Neural progenitor cell (in vitro differentiated cells): ENCODE data around the gene TGFB2. TPM values are rescaled to one million over a fixed set of nuclear protein-coding genes. Genes with fewer than 3 reads are reported as not detected.

Experiments
- DNase-seq: peaks from one replicate; pipeline ENCODE4 v3.0.0-alpha.2; 2016; ENCODE audit warnings: low spot score
- H2AFZ ChIP-seq: fragments of 200-600 bp; sonication (generic); replicated peaks from 2 replicates; pipeline ENCODE4 v1.6.1; 2016; ENCODE audit warnings: antibody characterized with exemption
- H3F3A ChIP-seq: fragments of 200-600 bp; sonication (generic); 2 replicates; pipeline ENCODE4 v1.6.1; 2016; ENCODE audit warnings: antibody characterized with exemption, low read depth
- H3K27ac ChIP-seq: fragments of 200-600 bp; sonication (generic); 2 replicates; pipeline ENCODE4 v1.5.1; 2016; ENCODE audit warnings: mild to moderate bottlenecking
- H3K27me3 ChIP-seq: fragments of 200-600 bp; sonication (generic); 2 replicates; pipeline ENCODE4 v1.6.1; 2016; ENCODE audit warnings: mild to moderate bottlenecking, moderate library complexity
- H3K36me3 ChIP-seq: fragments of 200-600 bp; sonication (generic); 2 replicates; pipeline ENCODE4 v1.5.1; 2016
- H3K4me1 ChIP-seq: fragments of 200-600 bp; sonication (generic); 2 replicates; pipeline ENCODE4 v1.6.1; 2016; ENCODE audit warnings: mixed run types
- H3K4me2 ChIP-seq: fragments of 200-600 bp; sonication (generic); 2 replicates; pipeline ENCODE4 v1.6.1; 2016
- H3K4me3 ChIP-seq: fragments of 200-600 bp; sonication (generic); 2 replicates; pipeline ENCODE4 v1.5.1; 2016
- H3K79me2 ChIP-seq: fragments of 200-600 bp; sonication (generic); 2 replicates; pipeline ENCODE4 v1.6.1; 2016; ENCODE audit warnings: low read depth
- H3K9ac ChIP-seq: fragments of 200-600 bp; sonication (generic); 2 replicates; pipeline ENCODE4 v1.6.1; 2016
- H3K9me3 ChIP-seq: fragments of 200-600 bp; sonication (generic); 2 replicates; pipeline ENCODE4 v1.5.1; 2016; ENCODE audit warnings: low read depth
- H4K20me1 ChIP-seq: fragments of 200-600 bp; sonication (generic); 2 replicates; pipeline ENCODE4 v1.6.1; 2016; ENCODE audit warnings: low read depth
- H3K27ac Mint-ChIP-seq: 3 replicates; pipeline ENCODE4 v1.8.0; 2021; ENCODE audit warnings: mixed read lengths
- H3K27me3 Mint-ChIP-seq: 2 replicates; pipeline ENCODE4 v1.8.0; 2022; ENCODE audit warnings: low read depth, mild to moderate bottlenecking, inconsistent platforms, moderate library complexity, mixed read lengths; ENCODE audit not compliant: insufficient read depth
- H3K36me3 Mint-ChIP-seq: 3 replicates; pipeline ENCODE4 v1.8.0; 2021; ENCODE audit warnings: mixed read lengths
- H3K4me1 Mint-ChIP-seq: 3 replicates; pipeline ENCODE4 v1.8.0; 2021; ENCODE audit warnings: mixed read lengths
- H3K4me3 Mint-ChIP-seq: 3 replicates; pipeline ENCODE4 v1.8.0; 2021; ENCODE audit warnings: mild to moderate bottlenecking, moderate library complexity, mixed read lengths
- H3K9me3 Mint-ChIP-seq: 3 replicates; pipeline ENCODE4 v1.8.0; 2020; ENCODE audit warnings: mixed read lengths
- CTCF ChIP-seq: fragments of 200-600 bp; sonication (generic); IDR thresholded peaks from 2 replicates; pipeline ENCODE4 v1.5.1; 2017; ENCODE audit warnings: antibody characterized with exemption, mild to moderate bottlenecking
- EZH2 ChIP-seq: fragments of 200-600 bp; sonication (generic); IDR thresholded peaks from 2 replicates; pipeline ENCODE4 v1.6.1; 2017; ENCODE audit warnings: antibody characterized with exemption, mild to moderate bottlenecking, moderate library complexity
- EZH2phosphoT487 ChIP-seq: fragments of 200-600 bp; sonication (generic); IDR thresholded peaks from 2 replicates; pipeline ENCODE4 v1.6.1; 2017; ENCODE audit warnings: antibody characterized with exemption
- total RNA-seq: library from RNA; depleted of rRNA; stranded (reverse); fragments of >200 nt; gene quantifications from 2 replicates; pipeline ENCODE4 v1.2.3, GENCODE V29; 2015; ENCODE audit warnings: low replicate concordance

TGFB2 gene
- total RNA-seq, 1 donor from 2014 or later: 1.9 TPM

GRCh38 chr1:218301217-218301616 lies 43.9 kb upstream of the TGFB2 start:
- Histone ChIP-seq H3K27ac (peak overlapping the region; percentile 84), H3K4me3 (no peak overlapping the region), H2AFZ (no peak overlapping the region), H3K9ac (no peak overlapping the region), H3K36me3 (no peaks in the 10 kb centered on the region), H3K4me2 (peak overlapping the region; percentile 53), H3K9me3 (no peaks in the 10 kb centered on the region), H3K27me3 (no peaks in the 10 kb centered on the region), H3K79me2 (peaks cover 68% of the 10 kb centered on the region), H3K4me1 (peaks cover 56% of the 10 kb centered on the region), H4K20me1 (no peaks in the 10 kb centered on the region), H3F3A (peaks cover 37% of the 10 kb centered on the region)
- H3K27me3 Mint-ChIP-seq: no peaks in the 10 kb centered on the region
- DNase-seq: no peak
- H3K4me1 Mint-ChIP-seq: no peaks in the 10 kb centered on the region
- H3K36me3 Mint-ChIP-seq: no peaks in the 10 kb centered on the region
- no peaks in the 10 kb centered on the region for H3K9me3 Mint-ChIP-seq
- no peak overlapping the region for H3K4me3 Mint-ChIP-seq
- TF ChIP-seq EZH2 (no peak), CTCF (no peak), EZH2phosphoT487 (no peak)
- no peak overlapping the region for H3K27ac Mint-ChIP-seq

- no peak overlapping the region for H3K4me2 ChIP-seq
- TF ChIP-seq EZH2 (no peak), CTCF (no peak), EZH2phosphoT487 (no peak)
These were observed 43.0 kb upstream of the TGFB2 start for GRCh38 chr1:218302155-218302554.

GRCh38 chr1:218303176-218303879 lies 41.8 kb upstream of the TGFB2 start:
- TF ChIP-seq CTCF: no peak
- TF ChIP-seq EZH2phosphoT487: no peak
- TF ChIP-seq EZH2: no peak
- no peaks in the 10 kb centered on the region for H4K20me1 ChIP-seq
- H3K27ac ChIP-seq: no peak overlapping the region
- peaks cover 5% of the 10 kb centered on the region for H3K36me3 Mint-ChIP-seq
- no peaks in the 10 kb centered on the region for H3K4me1 Mint-ChIP-seq
- H3K9ac ChIP-seq: no peak overlapping the region
- H2AFZ ChIP-seq: no peak overlapping the region
- H3K4me3 ChIP-seq: no peak overlapping the region
- no peaks in the 10 kb centered on the region for H3K9me3 Mint-ChIP-seq
- H3K27me3 ChIP-seq: no peaks in the 10 kb centered on the region
- no peak overlapping the region for H3K27ac Mint-ChIP-seq
- peaks cover 47% of the 10 kb centered on the region for H3K79me2 ChIP-seq
- peaks cover 35% of the 10 kb centered on the region for H3F3A ChIP-seq
- no peaks in the 10 kb centered on the region for H3K9me3 ChIP-seq
- DNase-seq: no peak
- H3K4me3 Mint-ChIP-seq: no peak overlapping the region
- H3K4me1 ChIP-seq: peaks cover 48% of the 10 kb centered on the region
- no peaks in the 10 kb centered on the region for H3K27me3 Mint-ChIP-seq
- H3K36me3 ChIP-seq: no peaks in the 10 kb centered on the region
- H3K4me2 ChIP-seq: no peak overlapping the region

More at GRCh38 chr1:218302155-218302554, 43.0 kb upstream of the TGFB2 start:
- Histone ChIP-seq H3F3A (peaks cover 37% of the 10 kb centered on the region), H3K27me3 (no peaks in the 10 kb centered on the region), H3K9ac (no peak overlapping the region), H2AFZ (no peak overlapping the region), H3K27ac (peak overlapping the region; percentile 84), H3K4me3 (no peak overlapping the region), H3K79me2 (peaks cover 59% of the 10 kb centered on the region), H3K9me3 (no peaks in the 10 kb centered on the region), H3K4me1 (peaks cover 56% of the 10 kb centered on the region), H4K20me1 (no peaks in the 10 kb centered on the region), H3K36me3 (no peaks in the 10 kb centered on the region)
- Mint-ChIP-seq H3K9me3 (no peaks in the 10 kb centered on the region), H3K27me3 (no peaks in the 10 kb centered on the region), H3K27ac (no peak overlapping the region), H3K4me1 (no peaks in the 10 kb centered on the region), H3K36me3 (peaks cover under 1% of the 10 kb centered on the region), H3K4me3 (no peak overlapping the region)
- DNase-seq: no peak
